WTC11 (cell line): ENCODE data around the gene TRA2A. TPM values are rescaled to one million over a fixed set of nuclear protein-coding genes. Genes with fewer than 3 reads are reported as not detected.

Experiments
- CBFB ChIP-seq: sonication (generic); formaldehyde crosslinking; IDR thresholded peaks from 2 replicates; pipeline ENCODE4 v1.8.1; 2022; ENCODE audit warnings: mild to moderate bottlenecking, low read depth, missing genetic modification reagents
- E2F4 ChIP-seq: sonication (generic); formaldehyde crosslinking; IDR thresholded peaks from 2 replicates; pipeline ENCODE4 v1.8.1; 2022; ENCODE audit warnings: low read depth, mild to moderate bottlenecking, moderate library complexity, missing genetic modification reagents, borderline replicate concordance
- ELF4 ChIP-seq: sonication (generic); formaldehyde crosslinking; IDR thresholded peaks from 2 replicates; pipeline ENCODE4 v1.8.1; 2022; ENCODE audit warnings: low read depth, mild to moderate bottlenecking, moderate library complexity, missing genetic modification reagents
- ERG ChIP-seq: fragments of 250-450 bp; sonication (Bioruptor Pico); IDR thresholded peaks from 2 replicates; pipeline ENCODE4 v1.8.0; 2021; ENCODE audit warnings: mild to moderate bottlenecking
- ESRRA ChIP-seq: sonication (generic); formaldehyde crosslinking; IDR thresholded peaks from 2 replicates; pipeline ENCODE4 v1.8.1; 2022; ENCODE audit warnings: mild to moderate bottlenecking, missing genetic modification reagents, borderline replicate concordance
- ETV6 ChIP-seq: sonication (generic); formaldehyde crosslinking; IDR thresholded peaks from 2 replicates; pipeline ENCODE4 v1.8.1; 2022; ENCODE audit warnings: mild to moderate bottlenecking, missing genetic modification reagents
- FOXK1 ChIP-seq: sonication (generic); formaldehyde crosslinking; IDR thresholded peaks from 2 replicates; pipeline ENCODE4 v1.8.0; 2022; ENCODE audit warnings: mild to moderate bottlenecking, moderate library complexity, missing genetic modification reagents
- FOXP1 ChIP-seq: sonication (generic); formaldehyde crosslinking; IDR thresholded peaks from 2 replicates; pipeline ENCODE4 v1.8.0; 2022; ENCODE audit warnings: missing genetic modification reagents, mild to moderate bottlenecking, moderate library complexity, borderline replicate concordance
- GRHL2 ChIP-seq: fragments of 250-450 bp; sonication (Bioruptor Pico); IDR thresholded peaks from 2 replicates; pipeline ENCODE4 v1.8.0; 2022; ENCODE audit warnings: mild to moderate bottlenecking, moderate library complexity; ENCODE audit not compliant: insufficient replicate concordance, severe bottlenecking
- HMGA2 ChIP-seq: fragments of 250-450 bp; sonication (Bioruptor Pico); IDR thresholded peaks from 2 replicates; pipeline ENCODE4 v1.4.0; 2021; ENCODE audit warnings: mild to moderate bottlenecking, moderate library complexity
- MYBL2 ChIP-seq: sonication (generic); formaldehyde crosslinking; IDR thresholded peaks from 2 replicates; pipeline ENCODE4 v1.8.1; 2023; ENCODE audit warnings: mild to moderate bottlenecking, moderate library complexity, missing genetic modification reagents
- NFE2L1 ChIP-seq: sonication (generic); formaldehyde crosslinking; IDR thresholded peaks from 2 replicates; pipeline ENCODE4 v1.8.1; 2023; ENCODE audit warnings: missing genetic modification reagents
- NFYB ChIP-seq: sonication (generic); formaldehyde crosslinking; conservative IDR thresholded peaks from 2 replicates; pipeline ENCODE4 v1.8.0; 2022; ENCODE audit warnings: low read depth, missing genetic modification reagents
- PRDM15 ChIP-seq: sonication (generic); formaldehyde crosslinking; IDR thresholded peaks from 2 replicates; pipeline ENCODE4 v1.8.0; 2022; ENCODE audit warnings: missing genetic modification reagents
- PRRX2 ChIP-seq: fragments of 250-450 bp; sonication (Bioruptor Pico); IDR thresholded peaks from 2 replicates; pipeline ENCODE4 v1.8.0; 2021; ENCODE audit warnings: mild to moderate bottlenecking
- RORB ChIP-seq: fragments of 250-450 bp; sonication (Bioruptor Pico); IDR thresholded peaks from 2 replicates; pipeline ENCODE4 v1.9.0; 2021; ENCODE audit warnings: mild to moderate bottlenecking
- SP1 ChIP-seq: sonication (generic); formaldehyde crosslinking; conservative IDR thresholded peaks from 2 replicates; pipeline ENCODE4 v1.8.1; 2022; ENCODE audit warnings: missing genetic modification reagents
- TCF7 ChIP-seq: sonication (generic); formaldehyde crosslinking; IDR thresholded peaks from 2 replicates; pipeline ENCODE4 v1.8.0; 2022; ENCODE audit warnings: mild to moderate bottlenecking, low read depth, missing genetic modification reagents, moderate library complexity
- ZMAT4 ChIP-seq: fragments of 250-450 bp; sonication (Bioruptor Pico); IDR thresholded peaks from 2 replicates; pipeline ENCODE4 v1.9.0; 2021; ENCODE audit warnings: mild to moderate bottlenecking
- ZNF121 ChIP-seq: sonication (generic); formaldehyde crosslinking; IDR thresholded peaks from 2 replicates; pipeline ENCODE4 v1.8.0; 2023; ENCODE audit warnings: missing genetic modification reagents
- ZNF232 ChIP-seq: sonication (generic); formaldehyde crosslinking; IDR thresholded peaks from 2 replicates; pipeline ENCODE4 v1.8.0; 2022; ENCODE audit warnings: mild to moderate bottlenecking, missing genetic modification reagents
- ZNF317 ChIP-seq: sonication (generic); formaldehyde crosslinking; IDR thresholded peaks from 2 replicates; pipeline ENCODE4 v1.8.1; 2023; ENCODE audit warnings: low read depth, mild to moderate bottlenecking, moderate library complexity, missing genetic modification reagents, borderline replicate concordance
- ZNF532 ChIP-seq: fragments of 250-450 bp; sonication (Bioruptor Pico); IDR thresholded peaks from 2 replicates; pipeline ENCODE4 v1.9.0; 2021; ENCODE audit warnings: mild to moderate bottlenecking, borderline replicate concordance
- total RNA-seq: library from RNA; stranded (reverse); gene quantifications from 3 replicates; pipeline ENCODE4 v1.2.3, GENCODE V29; 2021
- TF ChIP-seq, protein P1 (sequence below): sonication (generic); formaldehyde crosslinking; IDR thresholded peaks from 2 replicates; pipeline ENCODE4 v1.8.1; 2022; ENCODE audit warnings: mild to moderate bottlenecking, moderate library complexity, missing genetic modification reagents
- TF ChIP-seq, protein P2 (sequence below): sonication (generic); formaldehyde crosslinking; IDR thresholded peaks from 2 replicates; pipeline ENCODE4 v1.8.0; 2022; ENCODE audit warnings: mild to moderate bottlenecking, missing genetic modification reagents

TRA2A gene
- total RNA-seq, 1 experiment from 2014 or later, result 110 TPM

- TF ChIP-seq PRDM15, result peak; percentile 83
- TF ChIP-seq ZNF121, result 0 out of 2 replicates have a peak, but pooled peaks have one; percentile 4
- TF ChIP-seq MYBL2 (CRISPR knock-in tag), result peak; percentile 56
- TF ChIP-seq TCF7 (CRISPR knock-in tag), result peak; percentile 82
- no peak for TF ChIP-seq GRHL2
- 0 out of 2 replicates have a peak, but pooled peaks have one; percentile 55 for TF ChIP-seq PRRX2 (CRISPR knock-in tag)
- TF ChIP-seq NFE2L1 (CRISPR knock-in tag), result peak; percentile 72; the same call in 1 of the 2 replicates
- 0 out of 2 replicates have a peak, but pooled peaks have one; percentile 3 for TF ChIP-seq CBFB
- TF ChIP-seq ZNF232 (CRISPR knock-in tag), result no peak
- TF ChIP-seq ZMAT4, result no peak
- TF ChIP-seq FOXP1 (CRISPR knock-in tag), result peak; percentile 86
- 0 out of 2 replicates have a peak, but pooled peaks have one; percentile 40 for TF ChIP-seq ETV6
- TF ChIP-seq RORB (CRISPR knock-in tag), result no peak
- no peak for TF ChIP-seq HMGA2
- peak; percentile 81; the same call in 1 of the 2 replicates for TF ChIP-seq ESRRA (CRISPR knock-in tag)
- TF ChIP-seq, protein P1, sequence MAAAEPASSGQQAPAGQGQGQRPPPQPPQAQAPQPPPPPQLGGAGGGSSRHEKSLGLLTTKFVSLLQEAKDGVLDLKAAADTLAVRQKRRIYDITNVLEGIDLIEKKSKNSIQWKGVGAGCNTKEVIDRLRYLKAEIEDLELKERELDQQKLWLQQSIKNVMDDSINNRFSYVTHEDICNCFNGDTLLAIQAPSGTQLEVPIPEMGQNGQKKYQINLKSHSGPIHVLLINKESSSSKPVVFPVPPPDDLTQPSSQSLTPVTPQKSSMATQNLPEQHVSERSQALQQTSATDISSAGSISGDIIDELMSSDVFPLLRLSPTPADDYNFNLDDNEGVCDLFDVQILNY (CRISPR knock-in tag), result peak; percentile 97
- 0 out of 2 replicates have a peak, but pooled peaks have one; percentile 33 for TF ChIP-seq ZNF317 (CRISPR knock-in tag)
- TF ChIP-seq FOXK1, result peak; percentile 67
- peak; percentile 80 for TF ChIP-seq SP1
- peak; percentile 68; the same call in 1 of the 2 replicates for TF ChIP-seq ERG (CRISPR knock-in tag)
- TF ChIP-seq ZNF532 (CRISPR knock-in tag), result no peak
- peak; percentile 77; the same call in 1 of the 2 replicates for TF ChIP-seq E2F4 (CRISPR knock-in tag)
- TF ChIP-seq ELF4 (CRISPR knock-in tag), result 0 out of 2 replicates have a peak, but pooled peaks have one; percentile 78
- TF ChIP-seq, protein P2, sequence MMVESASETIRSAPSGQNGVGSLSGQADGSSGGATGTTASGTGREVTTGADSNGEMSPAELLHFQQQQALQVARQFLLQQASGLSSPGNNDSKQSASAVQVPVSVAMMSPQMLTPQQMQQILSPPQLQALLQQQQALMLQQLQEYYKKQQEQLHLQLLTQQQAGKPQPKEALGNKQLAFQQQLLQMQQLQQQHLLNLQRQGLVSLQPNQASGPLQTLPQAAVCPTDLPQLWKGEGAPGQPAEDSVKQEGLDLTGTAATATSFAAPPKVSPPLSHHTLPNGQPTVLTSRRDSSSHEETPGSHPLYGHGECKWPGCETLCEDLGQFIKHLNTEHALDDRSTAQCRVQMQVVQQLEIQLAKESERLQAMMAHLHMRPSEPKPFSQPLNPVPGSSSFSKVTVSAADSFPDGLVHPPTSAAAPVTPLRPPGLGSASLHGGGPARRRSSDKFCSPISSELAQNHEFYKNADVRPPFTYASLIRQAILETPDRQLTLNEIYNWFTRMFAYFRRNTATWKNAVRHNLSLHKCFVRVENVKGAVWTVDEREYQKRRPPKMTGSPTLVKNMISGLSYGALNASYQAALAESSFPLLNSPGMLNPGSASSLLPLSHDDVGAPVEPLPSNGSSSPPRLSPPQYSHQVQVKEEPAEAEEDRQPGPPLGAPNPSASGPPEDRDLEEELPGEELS (CRISPR knock-in tag), result peak; percentile 85
- peak; percentile 68 for TF ChIP-seq NFYB (CRISPR knock-in tag)
Measured at GRCh38 chr7:23474094-23474828, 57.5 kb downstream of the TRA2A start (continued).
